ENCODE results near the gene CTAG1A.
"Not testable (repeated sequence)": the region's sequence is repeated elsewhere in the genome, so short reads cannot be mapped to it uniquely, and the experiment has no call there.

CTAG1A gene

GRCh38 chrX:154570361-154570760, 14.6 kb upstream of the CTAG1A start:
- DNase-seq (ENCODE audit: low read depth in 2 of 2, low spot score in 1 of 2), result not testable (repeated sequence)

GRCh38 chrX:154573061-154573460, 11.9 kb upstream of the CTAG1A start:
- DNase-seq (ENCODE audit: low read depth in 2 of 2, low spot score in 1 of 2), result not testable (repeated sequence)

GRCh38 chrX:154575076-154575475, 9.9 kb upstream of the CTAG1A start:
- DNase-seq (ENCODE audit: low read depth in 2 of 2, low spot score in 1 of 2), result not testable (repeated sequence)

- not testable (repeated sequence) for DNase-seq (ENCODE audit: low read depth in 2 of 2, low spot score in 1 of 2)
These were observed 1.9 kb upstream of the CTAG1A start for GRCh38 chrX:154582994-154583393.

GRCh38 chrX:154590415-154590814, 5.5 kb downstream of the CTAG1A start:
- DNase-seq (ENCODE audit: low read depth in 2 of 2, low spot score in 1 of 2), result not testable (repeated sequence)

GRCh38 chrX:154592505-154592904, 7.6 kb downstream of the CTAG1A start:
- no peak for DNase-seq (ENCODE audit: low read depth in 2 of 2, low spot score in 1 of 2)

GRCh38 chrX:154593201-154593600, 8.3 kb downstream of the CTAG1A start:
- DNase-seq (ENCODE audit: low read depth in 2 of 2, low spot score in 1 of 2), result no peak

- DNase-seq (ENCODE audit: low read depth in 2 of 2, low spot score in 1 of 2), result no peak
These were observed 9.6 kb downstream of the CTAG1A start for GRCh38 chrX:154594491-154594890.

- DNase-seq (ENCODE audit: low read depth in 2 of 2, low spot score in 1 of 2), result no peak
These were observed 10.8 kb downstream of the CTAG1A start for GRCh38 chrX:154595559-154596249.

- DNase-seq (ENCODE audit: low read depth in 2 of 2, low spot score in 1 of 2), result no peak
These were observed 11.5 kb downstream of the CTAG1A start for GRCh38 chrX:154596290-154596929.

- DNase-seq (ENCODE audit: low read depth in 2 of 2, low spot score in 1 of 2), result no peak
These were observed 12.3 kb downstream of the CTAG1A start for GRCh38 chrX:154597221-154597620.

GRCh38 chrX:154598656-154599055, 13.7 kb downstream of the CTAG1A start:
- DNase-seq (ENCODE audit: low read depth in 2 of 2, low spot score in 1 of 2), result no peak

- no peak for DNase-seq (ENCODE audit: low read depth in 2 of 2, low spot score in 1 of 2)
These were observed 14.6 kb downstream of the CTAG1A start for GRCh38 chrX:154599531-154599930.

- no peak for DNase-seq (ENCODE audit: low read depth in 2 of 2, low spot score in 1 of 2)
These were observed 15.9 kb downstream of the CTAG1A start for GRCh38 chrX:154600759-154601374.

GRCh38 chrX:154602226-154602625, 17.3 kb downstream of the CTAG1A start:
- no peak for DNase-seq (ENCODE audit: low read depth in 2 of 2, low spot score in 1 of 2)

GRCh38 chrX:154602766-154603437, 18.0 kb downstream of the CTAG1A start:
- DNase-seq (ENCODE audit: low read depth in 2 of 2, low spot score in 1 of 2), result no peak

GRCh38 chrX:154603438-154604430, 18.8 kb downstream of the CTAG1A start:
- no peak for DNase-seq (ENCODE audit: low read depth in 2 of 2, low spot score in 1 of 2)

- no peak for DNase-seq (ENCODE audit: low read depth in 2 of 2, low spot score in 1 of 2)
These were observed 20.6 kb downstream of the CTAG1A start for GRCh38 chrX:154605566-154605965.

GRCh38 chrX:154607370-154607769, 22.4 kb downstream of the CTAG1A start:
- DNase-seq (ENCODE audit: low read depth in 2 of 2, low spot score in 1 of 2), result no peak

GRCh38 chrX:154607976-154608375, 23.0 kb downstream of the CTAG1A start:
- DNase-seq (ENCODE audit: low read depth in 2 of 2, low spot score in 1 of 2), result not testable (repeated sequence)

GRCh38 chrX:154608823-154609222, 23.9 kb downstream of the CTAG1A start:
- not testable (repeated sequence) for DNase-seq (ENCODE audit: low read depth in 2 of 2, low spot score in 1 of 2)

All from stimulated activated CD8-positive, alpha-beta memory T cell treated with anti-CD3 and anti-CD28 coated beads, Interleukin-4, amount 100 ng/mL, for 4 hours (primary cell).